ENCODE data around the gene C6orf62. TPM values are rescaled to one million over a fixed set of nuclear protein-coding genes. Genes with fewer than 3 reads are reported as not detected.
"Not testable (repeated sequence)": the region's sequence is repeated elsewhere in the genome, so short reads cannot be mapped to it uniquely, and the experiment has no call there.

C6orf62 gene
- total RNA-seq, 2 experiments from 2014 or later, result 110 to 112 TPM

DNA sequence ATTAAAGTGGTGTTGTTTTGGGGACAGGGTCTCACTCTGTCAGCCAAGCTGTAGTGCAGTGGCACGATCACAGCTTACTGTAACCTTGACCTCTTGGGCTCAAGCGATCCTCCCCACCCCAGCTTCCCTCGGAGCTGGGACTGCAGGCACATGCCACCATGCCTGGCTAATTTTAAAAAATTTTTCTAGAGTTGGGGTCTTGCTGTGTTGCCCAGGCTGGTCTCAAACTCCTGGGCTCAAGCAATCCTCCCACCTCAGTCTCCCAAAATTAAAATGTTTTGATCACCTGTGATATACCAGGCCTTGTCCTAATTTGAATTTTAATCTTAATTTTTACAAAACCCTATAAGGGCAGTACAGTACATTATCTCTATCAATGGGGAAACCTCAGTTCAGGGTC, 26.5 kb downstream of the C6orf62 start:
- DNase-seq, result no peak
- H3K9me3 Mint-ChIP-seq, result no peaks in the 10 kb centered on the region
- H3K4me1 Mint-ChIP-seq (ENCODE audit: low read depth), result peaks cover 32% of the 10 kb centered on the region
- intact Hi-C loops (cut with micrococcal nuclease), result no loop called here
- H3K27me3 Mint-ChIP-seq (ENCODE audit: low read depth), result no peaks in the 10 kb centered on the region
- no peaks in the 10 kb centered on the region for H3K36me3 Mint-ChIP-seq (ENCODE audit: low read depth)
- H3K27ac Mint-ChIP-seq, result no peak overlapping the region
- CTCF ChIA-PET, result interaction anchor here (1.3 to 9.3 kb wide), 2 partner anchors 23 to 112 kb away, joined by 3 to 100 read pairs; no protein-coding TSS in a partner anchor
- no peak overlapping the region for H3K4me3 Mint-ChIP-seq

DNA sequence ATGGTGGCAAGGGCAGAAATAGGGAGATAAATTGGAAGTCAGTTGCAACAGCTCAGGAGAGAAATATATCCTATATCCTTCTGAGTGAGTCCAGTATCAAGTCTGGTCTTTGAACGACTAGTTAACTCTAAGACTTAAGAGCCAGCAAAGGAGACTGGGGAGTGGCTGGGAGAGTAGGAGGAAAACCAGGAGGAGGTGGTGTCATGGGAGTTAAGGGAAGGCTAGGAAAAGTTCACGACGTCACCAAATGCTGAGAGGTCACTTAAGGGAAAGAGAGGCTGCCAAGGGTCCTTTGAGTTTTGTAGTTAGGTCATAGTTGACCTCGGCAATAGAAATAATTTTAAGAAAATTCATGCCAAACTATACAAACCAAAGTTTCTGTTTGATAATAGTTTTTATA, 27.0 kb downstream of the C6orf62 start:
- no peaks in the 10 kb centered on the region for H3K9me3 Mint-ChIP-seq
- DNase-seq, result no peak
- no peak overlapping the region for H3K4me3 Mint-ChIP-seq
- H3K27ac Mint-ChIP-seq, result no peak overlapping the region
- no peaks in the 10 kb centered on the region for H3K27me3 Mint-ChIP-seq (ENCODE audit: low read depth)
- CTCF ChIA-PET, result interaction anchor here (1.1 to 9.3 kb wide), 3 partner anchors 22 to 111 kb away, joined by 3 to 100 read pairs (median 5); no protein-coding TSS in a partner anchor
- intact Hi-C loops (cut with micrococcal nuclease), result no loop called here
- H3K36me3 Mint-ChIP-seq (ENCODE audit: low read depth), result no peaks in the 10 kb centered on the region
- peaks cover 32% of the 10 kb centered on the region for H3K4me1 Mint-ChIP-seq (ENCODE audit: low read depth)

DNA sequence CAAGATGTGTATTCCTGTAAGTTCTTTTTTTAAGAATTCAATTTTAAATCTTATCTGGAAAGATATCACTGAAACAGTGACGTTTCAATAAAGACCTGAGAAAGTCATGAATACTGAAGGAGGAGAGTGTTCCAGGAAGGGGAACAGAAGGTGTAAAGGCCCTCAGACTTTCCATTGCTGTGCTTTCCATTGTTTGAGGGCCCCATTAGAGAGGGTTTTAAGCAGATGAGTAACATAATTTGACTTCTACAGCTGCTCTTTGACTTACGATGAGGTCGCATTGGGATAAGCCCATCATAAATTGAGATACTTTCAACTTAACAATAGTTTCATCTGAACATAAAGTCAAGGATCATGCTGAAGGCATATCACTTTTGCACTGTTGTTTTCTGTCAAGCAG, 27.4 kb downstream of the C6orf62 start:
- Mint-ChIP-seq H3K27me3 (ENCODE audit: low read depth) (no peaks in the 10 kb centered on the region), H3K36me3 (ENCODE audit: low read depth) (no peaks in the 10 kb centered on the region), H3K4me3 (no peak overlapping the region), H3K9me3 (no peaks in the 10 kb centered on the region), H3K4me1 (ENCODE audit: low read depth) (peaks cover 32% of the 10 kb centered on the region), H3K27ac (no peak overlapping the region)
- CTCF ChIA-PET, result interaction anchor here (1.1 to 9.3 kb wide), 2 partner anchors 106 to 111 kb away, joined by 5 to 100 read pairs; no protein-coding TSS in a partner anchor
- DNase-seq, result no peak
- intact Hi-C loops (cut with micrococcal nuclease), result no loop called here

DNA sequence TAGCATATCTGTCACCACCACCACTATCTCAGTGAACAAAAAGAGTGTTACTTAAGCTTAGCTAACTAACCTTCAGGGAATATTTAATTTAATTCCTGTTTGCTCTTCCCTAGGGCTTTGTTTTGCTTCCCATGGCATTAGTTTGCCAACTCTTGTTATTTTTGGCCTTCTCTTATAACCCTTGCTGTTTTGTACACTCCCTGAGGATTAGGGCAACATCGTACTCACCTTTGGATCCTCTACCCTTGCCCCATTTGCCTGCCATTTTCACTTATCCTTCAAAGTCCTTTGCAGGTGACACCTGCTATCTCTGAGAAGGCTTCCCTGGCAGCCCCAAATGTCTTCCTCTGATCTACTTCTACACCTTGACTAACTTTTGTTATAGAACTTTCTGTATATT, 28.4 kb downstream of the C6orf62 start:
- intact Hi-C loops (cut with micrococcal nuclease), result no loop called here
- DNase-seq, result no peak
- H3K36me3 Mint-ChIP-seq (ENCODE audit: low read depth), result no peaks in the 10 kb centered on the region
- no peaks in the 10 kb centered on the region for H3K9me3 Mint-ChIP-seq
- no peaks in the 10 kb centered on the region for H3K27me3 Mint-ChIP-seq (ENCODE audit: low read depth)
- peaks cover 24% of the 10 kb centered on the region for H3K4me1 Mint-ChIP-seq (ENCODE audit: low read depth)
- no peak overlapping the region for H3K27ac Mint-ChIP-seq
- no peak overlapping the region for H3K4me3 Mint-ChIP-seq
- CTCF ChIA-PET, result interaction anchor here (2.1 to 9.3 kb wide), 2 partner anchors 108 to 110 kb away, joined by 15 to 100 read pairs; no protein-coding TSS in a partner anchor

DNA sequence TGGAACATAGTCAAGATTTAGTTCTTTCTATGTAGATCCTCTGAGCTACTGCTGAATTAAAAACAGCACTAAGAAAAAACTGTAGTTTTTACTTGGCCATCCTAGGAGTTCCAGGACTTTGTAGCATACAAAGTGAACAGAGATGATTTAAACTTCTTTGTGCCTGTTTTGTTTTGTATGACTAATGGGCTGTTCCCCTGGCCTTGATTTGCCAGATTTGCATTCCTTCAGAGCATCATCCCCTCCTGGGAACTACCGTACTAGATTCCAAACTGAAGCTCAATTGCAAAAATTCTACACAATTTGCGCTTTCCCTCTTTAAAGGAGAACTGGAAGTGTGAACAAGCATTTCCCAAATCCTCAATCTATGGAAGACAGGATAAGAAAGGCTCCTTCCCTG, 29.0 kb downstream of the C6orf62 start:
- intact Hi-C loops (cut with micrococcal nuclease), result no loop called here
- CTCF ChIA-PET, result interaction anchor here (0.9 to 2.1 kb wide), 2 partner anchors 107 to 821 kb away, joined by 3 to 15 read pairs; no protein-coding TSS in a partner anchor
- H3K9me3 Mint-ChIP-seq, result no peaks in the 10 kb centered on the region

DNA sequence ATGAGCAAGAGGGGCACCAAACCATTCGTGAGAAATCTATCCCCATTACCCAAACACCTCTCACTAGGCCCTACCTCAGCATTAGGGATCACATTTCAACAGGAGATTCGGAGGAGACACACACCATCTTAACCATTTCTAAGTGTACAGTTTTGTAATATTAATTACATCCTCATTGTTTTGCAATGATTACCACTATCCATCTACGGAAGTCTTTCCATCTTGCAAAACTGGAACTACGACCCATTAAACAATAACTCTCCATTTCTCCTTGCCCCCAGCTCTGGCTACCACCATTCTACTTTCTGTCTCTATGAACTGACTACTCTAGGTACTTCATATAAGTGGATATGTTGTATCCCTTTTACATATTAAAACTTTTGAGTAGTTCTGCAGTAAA, 32.0 kb downstream of the C6orf62 start:
- intact Hi-C loops (cut with micrococcal nuclease), result no loop called here
- DNase-seq, result no peak
- Mint-ChIP-seq H3K9me3 (no peaks in the 10 kb centered on the region), H3K27ac (no peak overlapping the region), H3K4me3 (no peak overlapping the region), H3K36me3 (ENCODE audit: low read depth) (no peaks in the 10 kb centered on the region), H3K4me1 (ENCODE audit: low read depth) (peaks cover 14% of the 10 kb centered on the region), H3K27me3 (ENCODE audit: low read depth) (no peaks in the 10 kb centered on the region)
- CTCF ChIA-PET, result interaction anchor here (0.6 kb wide), 1 partner anchor 20 kb away, joined by 3 read pairs; the partner anchor contains the start of genes ACOT13 and TDP2

More for the DNA sequence above, 29.0 kb downstream of the C6orf62 start:
- Mint-ChIP-seq H3K36me3 (ENCODE audit: low read depth) (no peaks in the 10 kb centered on the region), H3K4me1 (ENCODE audit: low read depth) (peaks cover 22% of the 10 kb centered on the region), H3K27ac (no peak overlapping the region), H3K4me3 (no peak overlapping the region), H3K27me3 (ENCODE audit: low read depth) (no peaks in the 10 kb centered on the region)
- no peak for DNase-seq

DNA sequence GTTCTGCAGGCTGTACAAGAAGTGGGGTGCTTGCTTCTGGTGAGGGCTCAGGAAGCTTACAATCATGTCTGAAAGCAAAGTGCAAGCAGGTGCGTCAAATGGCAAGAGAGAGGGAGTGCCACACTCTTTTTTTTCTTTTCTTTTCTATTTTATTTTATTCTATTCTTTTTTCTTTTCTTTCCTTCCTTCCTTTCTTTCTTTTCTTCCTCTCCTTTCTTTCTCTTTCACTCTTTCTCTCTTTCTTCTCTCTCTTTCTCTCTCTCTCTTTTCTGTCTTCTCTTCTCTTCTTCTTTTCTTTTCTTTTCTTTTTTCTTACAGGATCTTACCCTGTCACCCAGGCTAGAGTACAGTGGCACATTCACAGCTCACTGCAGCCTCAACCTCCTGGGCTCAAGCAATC, 32.5 kb downstream of the C6orf62 start:
- H3K4me1 Mint-ChIP-seq (ENCODE audit: low read depth), result peaks cover 8% of the 10 kb centered on the region
- intact Hi-C loops (cut with micrococcal nuclease), result no loop called here
- H3K27me3 Mint-ChIP-seq (ENCODE audit: low read depth), result no peaks in the 10 kb centered on the region
- CTCF ChIA-PET, result interaction anchor here (0.6 kb wide), 1 partner anchor 19 kb away, joined by 3 read pairs; the partner anchor contains the start of genes ACOT13 and TDP2
- H3K9me3 Mint-ChIP-seq, result no peaks in the 10 kb centered on the region
- H3K4me3 Mint-ChIP-seq, result no peak overlapping the region
- DNase-seq, result no peak
- no peak overlapping the region for H3K27ac Mint-ChIP-seq
- H3K36me3 Mint-ChIP-seq (ENCODE audit: low read depth), result no peaks in the 10 kb centered on the region

DNA sequence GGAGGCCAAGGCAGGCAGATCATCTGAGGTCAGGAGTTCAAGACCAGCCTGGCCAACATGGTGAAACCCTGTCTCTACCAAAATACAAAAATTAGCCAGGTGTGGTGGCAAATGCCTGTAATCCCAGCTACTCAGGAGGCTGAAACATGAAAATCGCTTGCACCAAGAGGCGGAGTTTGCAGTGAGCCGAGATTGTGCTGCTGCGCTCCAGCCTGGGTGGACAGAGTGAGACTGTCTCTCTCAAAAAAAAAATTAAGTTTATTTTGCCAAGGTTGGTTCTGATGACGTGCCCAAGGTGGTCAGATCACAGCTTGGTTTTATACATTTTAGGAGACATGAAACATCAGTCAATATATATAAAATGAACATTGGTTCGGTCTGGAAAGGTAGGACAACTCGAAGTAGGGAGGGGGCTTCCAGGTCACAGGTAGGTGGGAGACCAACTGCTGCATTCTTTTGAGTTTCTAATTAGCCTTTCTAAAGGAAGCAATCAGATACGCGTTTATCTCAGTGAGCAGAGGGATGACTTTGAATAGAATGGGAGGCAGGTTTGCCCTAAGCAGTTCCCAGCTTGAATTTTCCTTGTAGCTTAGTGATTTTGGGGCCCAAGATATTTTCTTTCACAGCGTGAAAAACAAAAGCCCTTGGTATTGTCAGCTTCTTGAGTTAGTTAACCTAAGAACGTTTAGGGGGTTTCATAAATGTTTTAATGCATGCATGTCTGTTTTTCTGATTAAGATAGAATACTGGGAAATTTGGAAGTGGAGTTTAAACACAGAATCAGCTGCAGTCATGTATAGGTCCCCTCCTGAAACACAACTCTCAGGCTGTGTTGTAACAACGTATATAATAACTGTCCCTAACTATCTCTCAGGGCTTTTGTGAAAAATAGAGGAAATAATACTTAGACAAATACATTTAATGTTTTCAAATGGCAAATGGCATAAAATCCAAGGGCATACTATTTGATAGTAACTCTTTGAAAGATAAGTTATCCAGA, 35.4 kb downstream of the C6orf62 start:
- Mint-ChIP-seq H3K27me3 (ENCODE audit: low read depth) (no peaks in the 10 kb centered on the region), H3K4me1 (ENCODE audit: low read depth) (no peaks in the 10 kb centered on the region), H3K36me3 (ENCODE audit: low read depth) (no peaks in the 10 kb centered on the region), H3K9me3 (no peaks in the 10 kb centered on the region), H3K4me3 (no peak overlapping the region), H3K27ac (no peak overlapping the region)
- CTCF ChIA-PET, result interaction anchor here (0.7 to 1.0 kb wide), 2 partner anchors 102 to 104 kb away, joined by 3 read pairs; no protein-coding TSS in a partner anchor
- DNase-seq, result no peak
- intact Hi-C loops (cut with micrococcal nuclease), result no loop called here

DNA sequence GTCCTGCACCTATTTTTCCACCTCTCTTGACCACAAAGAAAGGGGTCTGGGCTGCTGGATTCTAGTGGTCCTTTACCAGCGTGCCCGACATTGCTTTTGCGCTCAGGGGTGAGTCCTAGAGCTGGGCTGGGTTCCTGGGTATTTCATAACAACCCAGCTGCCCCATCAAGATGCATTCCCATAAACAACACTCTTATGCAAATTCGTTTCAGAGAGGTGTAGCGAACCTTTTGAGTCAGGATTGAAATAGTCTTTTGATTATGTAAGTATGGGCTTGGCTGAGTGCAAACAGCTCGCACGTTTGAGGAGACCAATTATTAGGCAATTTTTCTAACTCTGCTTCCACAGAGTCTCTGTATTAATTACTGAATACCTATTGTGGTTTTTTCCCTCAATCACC, 38.4 kb downstream of the C6orf62 start:
- DNase-seq, result no peak
- H3K27ac Mint-ChIP-seq, result no peak overlapping the region
- intact Hi-C loops (cut with micrococcal nuclease), result no loop called here
- peaks cover under 1% of the 10 kb centered on the region for H3K36me3 Mint-ChIP-seq (ENCODE audit: low read depth)
- H3K9me3 Mint-ChIP-seq, result no peaks in the 10 kb centered on the region
- H3K4me1 Mint-ChIP-seq (ENCODE audit: low read depth), result no peaks in the 10 kb centered on the region
- no peaks in the 10 kb centered on the region for H3K27me3 Mint-ChIP-seq (ENCODE audit: low read depth)
- H3K4me3 Mint-ChIP-seq, result no peak overlapping the region
- CTCF ChIA-PET, result no interaction called here

DNA sequence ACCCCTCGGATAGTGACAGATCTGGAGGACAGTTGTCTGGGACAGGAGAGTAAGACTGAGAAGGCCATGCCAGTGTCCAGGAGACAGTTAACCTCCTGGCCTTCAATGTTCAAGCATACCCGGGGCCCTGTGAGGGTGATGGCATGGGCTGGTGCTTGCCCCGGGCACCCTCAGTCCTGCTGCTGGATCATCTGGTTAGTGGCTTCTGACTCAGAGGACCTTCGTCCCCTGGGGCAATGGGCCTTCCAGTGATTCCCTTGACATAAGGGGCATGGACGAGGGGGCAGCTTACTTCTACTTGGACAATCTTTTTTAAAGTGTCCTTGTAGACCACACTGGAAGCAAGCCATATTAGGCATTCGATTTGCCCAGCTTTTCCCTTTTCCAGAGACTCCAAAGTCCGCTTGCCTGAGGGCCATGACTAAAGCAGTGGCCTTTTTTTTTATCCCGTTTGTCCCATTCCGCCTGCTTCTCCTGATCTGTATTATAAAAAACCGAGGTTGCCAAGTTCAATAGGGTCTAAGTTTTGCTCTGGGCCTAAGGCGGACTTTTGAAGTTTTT, 40.1 kb downstream of the C6orf62 start:
- H3K9me3 Mint-ChIP-seq; intact Hi-C loops (cut with micrococcal nuclease); H3K27me3 Mint-ChIP-seq (ENCODE audit: low read depth); H3K27ac Mint-ChIP-seq; DNase-seq; H3K4me1 Mint-ChIP-seq (ENCODE audit: low read depth); H3K4me3 Mint-ChIP-seq: not testable (repeated sequence)
- H3K36me3 Mint-ChIP-seq (ENCODE audit: low read depth), result peaks cover 13% of the 10 kb centered on the region
- CTCF ChIA-PET, result interaction anchor here (0.7 kb wide), 1 partner anchor 348 kb away, joined by 6 read pairs; no protein-coding TSS in a partner anchor

DNA sequence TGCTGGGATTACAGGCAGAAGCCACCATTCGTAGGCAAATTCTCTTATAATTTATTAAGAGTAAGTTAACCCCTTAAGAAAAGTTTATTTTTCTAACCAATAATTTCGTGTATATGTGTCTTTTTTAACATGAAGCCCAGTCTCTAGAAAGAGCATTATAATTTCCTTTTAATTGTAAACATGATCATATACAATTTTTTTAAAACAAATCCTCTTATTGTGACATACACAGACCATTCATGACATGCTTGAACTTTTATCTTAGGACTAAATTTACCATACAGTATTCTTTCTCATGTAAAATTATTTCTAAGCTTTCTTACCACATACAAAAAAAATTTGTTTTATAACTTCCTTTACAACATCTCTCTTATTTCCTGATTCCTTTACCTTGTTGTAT, 45.3 kb downstream of the C6orf62 start:
- peaks cover 22% of the 10 kb centered on the region for H3K9me3 Mint-ChIP-seq
- DNase-seq, result no peak
- H3K36me3 Mint-ChIP-seq (ENCODE audit: low read depth), result peaks cover 37% of the 10 kb centered on the region
- no peak overlapping the region for H3K4me3 Mint-ChIP-seq
- H3K27me3 Mint-ChIP-seq (ENCODE audit: low read depth), result no peaks in the 10 kb centered on the region
- peaks cover 4% of the 10 kb centered on the region for H3K4me1 Mint-ChIP-seq (ENCODE audit: low read depth)
- no peak overlapping the region for H3K27ac Mint-ChIP-seq
- CTCF ChIA-PET, result interaction anchor here (0.6 kb wide), 1 partner anchor 267 kb away, joined by 3 read pairs; no protein-coding TSS in a partner anchor
- intact Hi-C loops (cut with micrococcal nuclease), result no loop called here

DNA sequence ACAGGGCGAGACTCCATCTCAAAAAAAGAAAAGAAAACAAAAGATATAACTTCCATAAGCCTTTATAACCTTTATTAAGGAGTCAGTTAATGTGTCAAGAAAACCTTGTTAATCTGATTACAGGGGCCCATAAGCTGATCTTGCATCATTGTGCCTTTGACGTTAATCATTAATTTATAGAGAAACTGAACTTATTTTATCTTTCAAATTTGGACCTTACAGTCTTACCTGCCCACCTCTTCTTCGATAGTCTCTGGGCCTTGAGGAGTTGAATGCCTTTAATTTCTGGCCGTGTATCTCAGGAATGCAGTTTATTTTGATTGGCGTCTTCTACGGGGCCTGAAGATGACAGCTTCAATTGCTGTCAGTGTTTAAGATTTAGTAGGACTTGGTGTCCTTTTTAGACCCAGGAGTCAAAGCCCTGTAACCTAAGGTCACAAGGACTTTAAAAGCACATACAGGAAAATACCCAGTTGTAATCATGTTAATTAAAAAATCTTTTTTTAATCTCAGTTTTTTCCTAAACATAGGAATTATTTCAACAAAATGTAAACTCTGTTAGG, 46.3 kb downstream of the C6orf62 start:
- Mint-ChIP-seq H3K9me3 (peaks cover 22% of the 10 kb centered on the region), H3K4me3 (no peak overlapping the region), H3K4me1 (ENCODE audit: low read depth) (peaks cover 6% of the 10 kb centered on the region), H3K27me3 (ENCODE audit: low read depth) (no peaks in the 10 kb centered on the region), H3K36me3 (ENCODE audit: low read depth) (peaks cover 37% of the 10 kb centered on the region), H3K27ac (no peak overlapping the region)
- DNase-seq, result no peak
- intact Hi-C loops (cut with micrococcal nuclease), result no loop called here
- CTCF ChIA-PET, result no interaction called here
